ENCODE data around the gene FOLR2.
"Not testable (repeated sequence)": the region's sequence is repeated elsewhere in the genome, so short reads cannot be mapped to it uniquely, and the experiment has no call there.

FOLR2 gene

GRCh38 chr11:72253392-72253791, 36.8 kb downstream of the FOLR2 start:
- no peaks in the 10 kb centered on the region for H3K9me3 ChIP-seq (ENCODE audit: control insufficient read depth, low read length)

GRCh38 chr11:72254299-72254993, 37.9 kb downstream of the FOLR2 start:
- Histone ChIP-seq H3K27me3 (ENCODE audit: control insufficient read depth, insufficient read depth, low read length) (peaks cover 7% of the 10 kb centered on the region), H3K9me3 (ENCODE audit: control insufficient read depth, low read length) (no peaks in the 10 kb centered on the region), H3K9ac (ENCODE audit: low read length) (no peak overlapping the region), H3K36me3 (ENCODE audit: control insufficient read depth, insufficient read depth, low read length) (no peaks in the 10 kb centered on the region), H3K4me3 (ENCODE audit: low read length) (no peak overlapping the region), H3K4me1 (ENCODE audit: control insufficient read depth, insufficient read depth, low read length) (no peaks in the 10 kb centered on the region)

More at GRCh38 chr11:72253392-72253791, 36.8 kb downstream of the FOLR2 start:
- H3K36me3 ChIP-seq (ENCODE audit: control insufficient read depth, insufficient read depth, low read length): no peaks in the 10 kb centered on the region
- H3K27me3 ChIP-seq (ENCODE audit: control insufficient read depth, insufficient read depth, low read length): peaks cover 14% of the 10 kb centered on the region
- no peaks in the 10 kb centered on the region for H3K4me1 ChIP-seq (ENCODE audit: control insufficient read depth, insufficient read depth, low read length)
- H3K4me3 ChIP-seq (ENCODE audit: low read length): no peak overlapping the region
- no peak overlapping the region for H3K9ac ChIP-seq (ENCODE audit: low read length)

- H3K27me3 ChIP-seq (ENCODE audit: control insufficient read depth, insufficient read depth, low read length): no peaks in the 10 kb centered on the region
- H3K4me3 ChIP-seq (ENCODE audit: low read length): no peak overlapping the region
- H3K9me3 ChIP-seq (ENCODE audit: control insufficient read depth, low read length): no peaks in the 10 kb centered on the region
- H3K36me3 ChIP-seq (ENCODE audit: control insufficient read depth, insufficient read depth, low read length): no peaks in the 10 kb centered on the region
- no peak overlapping the region for H3K9ac ChIP-seq (ENCODE audit: low read length)
- no peaks in the 10 kb centered on the region for H3K4me1 ChIP-seq (ENCODE audit: control insufficient read depth, insufficient read depth, low read length)
These were observed 41.0 kb downstream of the FOLR2 start for GRCh38 chr11:72257570-72257969.

- Histone ChIP-seq H3K27me3 (ENCODE audit: control insufficient read depth, insufficient read depth, low read length) (no peaks in the 10 kb centered on the region), H3K9me3 (ENCODE audit: control insufficient read depth, low read length) (no peaks in the 10 kb centered on the region), H3K9ac (ENCODE audit: low read length) (no peak overlapping the region), H3K36me3 (ENCODE audit: control insufficient read depth, insufficient read depth, low read length) (no peaks in the 10 kb centered on the region), H3K4me1 (ENCODE audit: control insufficient read depth, insufficient read depth, low read length) (no peaks in the 10 kb centered on the region), H3K4me3 (ENCODE audit: low read length) (no peak overlapping the region)
These were observed 42.9 kb downstream of the FOLR2 start for GRCh38 chr11:72259490-72259889.

- no peaks in the 10 kb centered on the region for H3K9me3 ChIP-seq (ENCODE audit: control insufficient read depth, low read length)
- no peak overlapping the region for H3K9ac ChIP-seq (ENCODE audit: low read length)
- no peaks in the 10 kb centered on the region for H3K27me3 ChIP-seq (ENCODE audit: control insufficient read depth, insufficient read depth, low read length)
- H3K36me3 ChIP-seq (ENCODE audit: control insufficient read depth, insufficient read depth, low read length): no peaks in the 10 kb centered on the region
- H3K4me3 ChIP-seq (ENCODE audit: low read length): no peak overlapping the region
- H3K4me1 ChIP-seq (ENCODE audit: control insufficient read depth, insufficient read depth, low read length): no peaks in the 10 kb centered on the region
These were observed 44.0 kb downstream of the FOLR2 start for GRCh38 chr11:72260574-72260973.

GRCh38 chr11:72263361-72263760, 46.8 kb downstream of the FOLR2 start:
- H3K36me3 ChIP-seq (ENCODE audit: control insufficient read depth, insufficient read depth, low read length): no peaks in the 10 kb centered on the region
- no peak overlapping the region for H3K4me3 ChIP-seq (ENCODE audit: low read length)
- H3K4me1 ChIP-seq (ENCODE audit: control insufficient read depth, insufficient read depth, low read length): no peaks in the 10 kb centered on the region

GRCh38 chr11:72265951-72266350, 49.4 kb downstream of the FOLR2 start:
- Histone ChIP-seq H3K27me3 (ENCODE audit: control insufficient read depth, insufficient read depth, low read length) (no peaks in the 10 kb centered on the region), H3K4me3 (ENCODE audit: low read length) (no peak overlapping the region), H3K9me3 (ENCODE audit: control insufficient read depth, low read length) (no peaks in the 10 kb centered on the region), H3K9ac (ENCODE audit: low read length) (no peak overlapping the region), H3K4me1 (ENCODE audit: control insufficient read depth, insufficient read depth, low read length) (no peaks in the 10 kb centered on the region), H3K36me3 (ENCODE audit: control insufficient read depth, insufficient read depth, low read length) (no peaks in the 10 kb centered on the region)

More at GRCh38 chr11:72263361-72263760, 46.8 kb downstream of the FOLR2 start:
- Histone ChIP-seq H3K27me3 (ENCODE audit: control insufficient read depth, insufficient read depth, low read length) (no peaks in the 10 kb centered on the region), H3K9me3 (ENCODE audit: control insufficient read depth, low read length) (no peaks in the 10 kb centered on the region), H3K9ac (ENCODE audit: low read length) (no peak overlapping the region)

GRCh38 chr11:72266960-72267359, 50.4 kb downstream of the FOLR2 start:
- H3K4me3 ChIP-seq (ENCODE audit: low read length); H3K9me3 ChIP-seq (ENCODE audit: control insufficient read depth, low read length); H3K4me1 ChIP-seq (ENCODE audit: control insufficient read depth, insufficient read depth, low read length); H3K27me3 ChIP-seq (ENCODE audit: control insufficient read depth, insufficient read depth, low read length); H3K9ac ChIP-seq (ENCODE audit: low read length); H3K36me3 ChIP-seq (ENCODE audit: control insufficient read depth, insufficient read depth, low read length): not testable (repeated sequence)

GRCh38 chr11:72267956-72268617, 51.5 kb downstream of the FOLR2 start:
- no peaks in the 10 kb centered on the region for H3K4me1 ChIP-seq (ENCODE audit: control insufficient read depth, insufficient read depth, low read length)
- H3K9me3 ChIP-seq (ENCODE audit: control insufficient read depth, low read length): no peaks in the 10 kb centered on the region
- no peak overlapping the region for H3K9ac ChIP-seq (ENCODE audit: low read length)
- H3K27me3 ChIP-seq (ENCODE audit: control insufficient read depth, insufficient read depth, low read length): no peaks in the 10 kb centered on the region
- H3K4me3 ChIP-seq (ENCODE audit: low read length): no peak overlapping the region
- H3K36me3 ChIP-seq (ENCODE audit: control insufficient read depth, insufficient read depth, low read length): no peaks in the 10 kb centered on the region
